GM21526 (cell line): ENCODE results near the gene TSFM.

Source experiments
- ATAC-seq: cut with Tn5 transposase; IDR thresholded peaks from one replicate; pipeline ENCODE4 v1.9.1; 2021; ENCODE audit warnings: moderate library complexity; ENCODE audit not compliant: unreplicated experiment, low FRiP score

Gene TSFM

GRCh38 chr12:57782608-57783465 is at the start of gene TSFM:
Gene TSFM, plus strand, starts transcription at chr12:57782787. Its CDS starts 15 bp downstream, at chr12:57782802.
- peak; percentile 75 for ATAC-seq

- no peak for ATAC-seq
Measured at GRCh38 chr12:57733928-57734327, 48.7 kb upstream of the TSFM start.

GRCh38 chr12:57734591-57734990 is 48.0 kb upstream of the TSFM start:
- no peak for ATAC-seq

- no peak for ATAC-seq
Measured at GRCh38 chr12:57735198-57735855, 47.3 kb upstream of the TSFM start.

GRCh38 chr12:57735952-57736740 is 46.4 kb upstream of the TSFM start:
- ATAC-seq, result no peak

- ATAC-seq, result no peak
Measured at GRCh38 chr12:57736741-57737466, 45.7 kb upstream of the TSFM start.

GRCh38 chr12:57737467-57738460 is 44.8 kb upstream of the TSFM start:
- no peak for ATAC-seq

DNA sequence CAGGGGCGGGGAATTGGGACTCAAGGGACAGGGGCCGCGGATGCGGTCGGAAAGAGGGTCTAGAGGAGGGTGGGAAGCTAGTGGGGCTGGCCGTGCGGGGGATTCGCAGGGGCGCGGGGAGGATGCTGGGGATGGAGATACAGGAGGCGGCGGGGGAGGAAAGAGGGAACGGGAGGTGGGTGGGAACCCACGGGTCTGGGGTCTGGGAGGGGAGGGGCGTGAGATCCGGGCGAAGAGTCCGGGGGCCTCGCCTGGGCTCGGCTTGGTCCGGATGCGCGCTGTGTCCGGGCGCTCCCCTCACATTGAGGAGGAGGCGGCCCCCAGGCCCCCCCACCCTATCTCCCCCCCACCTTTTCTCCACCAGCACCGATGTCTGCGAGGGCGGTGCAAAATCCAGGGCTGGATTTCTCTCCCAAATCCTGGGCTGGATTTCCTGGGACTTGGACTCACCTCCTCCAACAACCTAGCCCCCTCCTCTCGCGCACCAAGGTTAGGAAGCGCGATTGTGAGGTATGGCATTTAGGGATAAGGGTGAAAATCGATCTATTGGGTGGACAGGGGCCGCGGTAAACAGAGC is 43.8 kb upstream of the TSFM start, which contains the start of gene AGAP2:
Gene AGAP2, minus strand, starts transcription at position 82 of the 577 bp plus-strand sequence. CDS start 496 bp downstream, outside the sequence.
- ATAC-seq, result no peak

- ATAC-seq, result no peak
Measured at GRCh38 chr12:57739387-57739786, 43.2 kb upstream of the TSFM start.

- ATAC-seq, result no peak
Measured at GRCh38 chr12:57739914-57740538, 42.6 kb upstream of the TSFM start.

GRCh38 chr12:57740656-57741412 is 41.8 kb upstream of the TSFM start:
- ATAC-seq, result peak; percentile 36

DNA sequence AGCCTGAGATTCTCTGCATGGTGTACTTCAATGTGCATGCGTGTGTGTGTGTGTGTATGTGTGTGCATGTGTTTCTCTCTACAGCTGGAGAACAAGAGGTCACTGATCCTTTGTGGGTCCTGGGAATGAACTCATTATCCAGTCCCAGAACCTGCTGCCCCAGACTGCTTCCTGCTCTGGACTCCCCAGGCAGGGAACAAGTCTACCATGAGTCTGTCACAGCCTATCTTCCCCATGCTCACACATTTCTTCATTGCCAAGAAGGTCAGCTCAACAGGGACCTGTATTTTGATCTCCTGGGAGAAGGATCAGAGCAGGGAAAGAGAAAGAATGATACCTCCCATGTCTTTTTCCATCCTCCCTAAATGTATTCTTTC is 41.2 kb upstream of the TSFM start:
- ATAC-seq, result peak; percentile 3

- peak; percentile 51 for ATAC-seq
Measured at GRCh38 chr12:57741844-57742738, 40.5 kb upstream of the TSFM start.

GRCh38 chr12:57743769-57744168 is 38.8 kb upstream of the TSFM start:
- ATAC-seq, result no peak

- peak; percentile 30 for ATAC-seq
Measured at GRCh38 chr12:57744194-57744776, 38.3 kb upstream of the TSFM start.

GRCh38 chr12:57744777-57745484 is 37.7 kb upstream of the TSFM start, which contains the start of gene TSPAN31:
Gene TSPAN31, plus strand, starts transcription at chr12:57745039. Its CDS starts 116 bp downstream, at chr12:57745155.
- peak; percentile 77 for ATAC-seq
